Measurements from ENCODE around the gene AATK.
"Not testable (repeated sequence)": the region's sequence is repeated elsewhere in the genome, so short reads cannot be mapped to it uniquely, and the experiment has no call there.

AATK gene

DNA sequence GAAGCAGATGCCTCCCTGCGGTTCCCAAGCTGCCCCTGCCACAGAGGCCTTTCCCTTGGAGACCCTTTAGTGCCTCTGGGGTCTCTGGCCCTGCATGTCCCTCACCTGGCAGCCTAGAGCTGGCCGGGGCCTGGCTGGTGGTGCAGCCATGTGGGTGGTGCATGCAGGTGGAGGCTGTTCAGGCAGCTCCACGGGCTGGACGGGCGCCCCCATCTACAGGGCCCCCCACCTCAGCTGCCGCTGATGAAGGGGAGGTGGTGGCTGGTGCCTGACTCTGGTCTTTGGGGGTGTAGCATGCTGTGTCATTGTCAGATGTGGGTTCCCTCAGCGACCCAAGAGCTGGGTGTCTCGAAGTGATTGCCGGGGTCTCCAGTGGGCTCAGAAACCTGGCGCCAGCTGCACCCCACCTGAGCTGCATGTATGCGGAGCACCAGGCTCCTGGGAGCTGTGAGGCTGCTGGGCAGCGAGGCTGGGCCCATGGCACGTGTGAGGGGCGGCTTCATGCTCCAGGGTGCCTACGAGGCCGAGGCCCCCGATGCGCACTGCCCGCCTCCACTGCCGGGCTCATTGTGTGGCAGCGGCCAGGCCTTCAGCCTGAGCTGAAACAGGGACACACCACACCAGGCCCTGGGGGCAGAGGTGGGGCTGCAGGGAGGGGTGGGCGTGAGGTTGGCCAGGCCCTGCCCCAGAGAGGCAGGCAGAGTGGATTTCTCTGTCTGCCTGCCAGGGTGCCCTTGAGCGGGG is 74.1 kb downstream of the AATK start:
- DNase-seq (ENCODE audit: low spot score): no peak

DNA sequence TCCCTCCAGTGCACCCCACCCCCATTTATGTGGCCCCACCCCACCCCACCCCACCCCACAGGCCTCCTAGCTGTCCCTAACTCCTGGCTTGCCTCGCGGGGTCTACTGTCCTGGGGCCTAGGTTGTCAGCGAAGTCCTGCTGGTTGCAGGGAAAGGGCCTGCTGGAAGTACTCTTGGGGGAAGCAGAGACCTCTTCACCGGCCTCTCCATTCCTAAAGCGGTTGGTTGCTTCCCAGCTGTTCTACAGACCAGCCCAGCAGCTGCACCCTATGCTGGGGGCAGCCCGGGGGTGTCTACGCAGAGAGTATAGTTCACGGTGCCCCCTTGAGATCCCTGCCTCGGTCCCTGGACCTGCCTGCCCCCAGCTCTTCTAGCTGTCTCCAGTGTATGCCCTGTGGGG is 74.9 kb downstream of the AATK start:
- DNase-seq (ENCODE audit: low spot score): no peak

GRCh38 chr17:81090361-81091136 is 75.5 kb downstream of the AATK start:
- no peak for DNase-seq (ENCODE audit: low spot score)

- DNase-seq (ENCODE audit: low spot score): no peak
Observed at GRCh38 chr17:81086789-81087551, 79.1 kb downstream of the AATK start.

DNA sequence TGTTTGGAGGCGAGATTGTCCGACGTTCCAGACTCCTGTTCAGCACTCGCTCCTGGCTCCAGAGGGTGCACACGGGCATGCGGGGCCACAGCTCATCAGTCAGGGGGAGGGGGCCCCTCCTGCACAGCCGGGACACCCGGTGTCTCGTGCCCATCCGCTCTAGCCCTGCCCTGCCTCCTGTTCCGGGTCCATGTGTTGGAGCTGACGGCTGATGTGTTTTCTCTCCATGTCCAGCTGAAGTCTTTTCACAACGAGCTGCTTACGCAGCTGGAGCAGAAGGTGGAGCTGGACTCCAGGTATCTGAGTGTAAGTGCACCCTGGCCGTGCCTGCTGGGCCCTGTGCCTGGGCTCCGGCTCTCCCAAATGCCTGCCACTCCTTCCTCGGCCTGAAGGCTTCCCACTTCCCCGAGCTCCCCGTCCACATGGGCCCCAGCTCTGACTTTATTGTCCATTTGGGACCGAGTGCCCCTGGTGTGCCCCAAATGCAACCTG is 80.6 kb downstream of the AATK start:
- DNase-seq (ENCODE audit: low spot score): no peak

- DNase-seq (ENCODE audit: low spot score): no peak
Observed at GRCh38 chr17:81084680-81085419, 81.2 kb downstream of the AATK start.

DNA sequence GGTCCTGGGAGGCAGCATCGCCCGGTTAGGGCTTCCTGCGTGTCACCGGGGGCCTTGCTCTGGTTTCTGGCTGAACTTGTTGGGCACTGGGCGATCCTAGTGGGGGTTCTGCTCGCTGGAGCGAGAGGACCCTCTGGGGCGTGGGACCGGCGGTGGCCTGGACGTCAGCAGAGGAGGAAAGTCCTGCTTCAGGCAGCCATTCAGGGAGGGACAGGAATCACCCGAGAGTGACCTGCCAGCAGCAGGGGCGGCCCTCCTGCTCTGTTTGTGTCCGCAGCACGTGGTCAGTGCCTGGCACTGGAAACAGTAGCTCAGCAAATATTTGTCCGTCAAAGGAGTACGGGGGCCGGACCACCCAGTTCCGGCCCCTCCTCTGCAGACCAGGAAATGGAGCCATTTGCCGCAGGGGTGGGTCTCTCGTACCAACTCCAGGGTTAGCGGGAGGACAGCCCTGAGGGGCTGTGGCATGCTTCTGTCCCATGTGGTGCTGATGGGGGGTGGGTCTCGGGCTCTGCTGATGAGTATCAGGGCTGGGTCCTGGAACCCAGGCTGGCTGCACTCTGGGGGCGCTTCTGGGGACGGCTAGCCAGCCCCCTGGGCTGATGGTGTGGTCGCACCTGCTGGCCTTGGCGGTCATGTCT is 82.8 kb downstream of the AATK start:
- no peak for DNase-seq (ENCODE audit: low spot score)

GRCh38 chr17:81082177-81083073 is 83.6 kb downstream of the AATK start:
- no peak for DNase-seq (ENCODE audit: low spot score)

GRCh38 chr17:81081222-81082176 is 84.5 kb downstream of the AATK start:
- DNase-seq (ENCODE audit: low spot score): no peak

- DNase-seq (ENCODE audit: low spot score): no peak
Observed at GRCh38 chr17:81080019-81080418, 86.0 kb downstream of the AATK start.

GRCh38 chr17:81078026-81078913 is 87.8 kb downstream of the AATK start:
- not testable (repeated sequence) for DNase-seq (ENCODE audit: low spot score)

GRCh38 chr17:81076141-81076679 is 89.8 kb downstream of the AATK start:
- no peak for DNase-seq (ENCODE audit: low spot score)

DNA sequence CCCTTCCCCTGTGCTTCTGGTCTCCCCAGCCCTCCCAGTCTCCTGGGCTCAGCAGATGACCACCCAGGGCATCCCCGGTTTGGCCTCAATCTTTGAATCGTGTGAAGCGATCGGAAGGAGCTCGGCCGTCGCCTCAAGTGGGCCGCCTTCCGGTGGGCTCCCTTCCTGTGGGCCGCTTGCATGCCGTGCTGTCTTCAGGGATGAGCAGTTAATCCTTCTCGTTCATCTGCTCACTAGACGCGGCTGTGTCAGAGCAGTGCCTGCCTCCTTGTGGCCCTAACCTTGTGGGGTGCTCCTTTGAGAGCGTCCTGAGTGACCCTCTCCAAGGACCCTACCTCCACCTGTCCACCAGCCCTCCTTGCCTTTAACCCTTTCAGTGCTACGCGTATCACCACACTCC is 90.7 kb downstream of the AATK start:
- no peak for DNase-seq (ENCODE audit: low spot score)

- no peak for DNase-seq (ENCODE audit: low spot score)
Observed at GRCh38 chr17:81074875-81075274, 91.1 kb downstream of the AATK start.

- no peak for DNase-seq (ENCODE audit: low spot score)
Observed at GRCh38 chr17:81073967-81074839, 91.8 kb downstream of the AATK start.

DNA sequence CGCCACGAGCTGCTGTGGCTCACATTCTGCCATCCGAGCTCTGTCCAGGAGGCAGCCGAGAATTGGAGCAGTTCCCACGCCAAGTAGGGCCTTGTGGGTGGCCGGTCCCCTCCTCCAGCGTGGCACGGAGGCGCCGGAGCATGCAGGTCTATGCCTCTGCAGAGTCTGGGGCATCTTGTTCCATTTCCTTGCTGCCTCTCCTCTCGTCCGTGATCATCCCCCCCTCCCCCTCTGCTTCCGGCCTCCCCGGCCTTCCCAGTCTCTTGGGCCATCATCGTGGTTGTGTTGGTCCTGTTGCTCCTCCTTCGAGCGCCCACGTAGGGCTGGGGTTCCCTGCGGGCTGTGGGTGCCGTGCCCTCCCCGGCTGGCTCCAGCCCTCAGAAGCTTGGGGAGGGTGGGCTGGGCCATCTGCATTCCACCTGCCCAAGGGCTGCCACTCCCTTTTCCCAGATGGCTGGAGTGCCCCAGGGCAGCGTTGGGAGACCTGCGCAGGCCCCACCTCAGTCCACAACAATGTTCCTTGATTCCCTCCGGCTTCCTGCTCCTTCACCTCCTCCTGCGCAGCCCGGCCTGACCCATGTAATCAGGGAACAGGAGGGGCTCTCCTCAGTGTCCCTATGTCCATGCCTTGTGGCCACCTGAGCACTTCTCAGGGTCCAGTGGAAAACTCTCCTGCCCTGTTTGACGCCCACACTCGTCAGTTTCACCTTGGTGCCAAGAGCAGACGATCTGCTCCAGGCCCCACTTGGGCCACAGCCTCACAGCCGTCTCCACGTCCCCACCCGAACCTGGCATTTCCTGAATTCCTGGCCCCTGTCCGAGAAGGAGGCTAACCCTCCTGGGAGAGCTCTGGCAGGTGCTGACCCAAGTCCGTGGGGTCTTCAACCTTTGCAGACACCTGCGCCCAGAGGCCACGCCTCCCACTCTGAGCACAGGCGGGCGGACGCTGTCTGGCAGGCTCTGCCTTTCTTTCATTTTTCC is 94.0 kb downstream of the AATK start:
- no peak for DNase-seq (ENCODE audit: low spot score)

All from HuH-7.5 (cell line).